Measurements from ENCODE around the gene ZIC3. TPM values are rescaled to one million over a fixed set of nuclear protein-coding genes. Genes with fewer than 3 reads are reported as not detected.
A peak's percentile ranks its signal among the peaks of the same experiment; 100 is the strongest.
"Not testable (repeated sequence)": the region's sequence is repeated elsewhere in the genome, so short reads cannot be mapped to it uniquely, and the experiment has no call there.

Gene ZIC3
- total and polyA plus RNA-seq, 2 experiments from 2014 or later = 1.7 to 4.3 TPM

GRCh38 chrX:137549073-137549472 is 16.9 kb upstream of the ZIC3 start:
- Histone ChIP-seq H3K27me3 (peaks cover 88% of the 10 kb centered on the region), H3K9me3 (ENCODE audit: low read depth) (no peaks in the 10 kb centered on the region), H3K27ac (no peak overlapping the region), H3K4me1 (ENCODE audit: low read depth) (no peaks in the 10 kb centered on the region), H3K4me3 (no peak overlapping the region), H3K36me3 (no peaks in the 10 kb centered on the region)
- no peak for DNase-seq (ENCODE audit: low read depth in 1 of 2, low spot score in 1 of 2)
- TF ChIP-seq, protein P1, sequence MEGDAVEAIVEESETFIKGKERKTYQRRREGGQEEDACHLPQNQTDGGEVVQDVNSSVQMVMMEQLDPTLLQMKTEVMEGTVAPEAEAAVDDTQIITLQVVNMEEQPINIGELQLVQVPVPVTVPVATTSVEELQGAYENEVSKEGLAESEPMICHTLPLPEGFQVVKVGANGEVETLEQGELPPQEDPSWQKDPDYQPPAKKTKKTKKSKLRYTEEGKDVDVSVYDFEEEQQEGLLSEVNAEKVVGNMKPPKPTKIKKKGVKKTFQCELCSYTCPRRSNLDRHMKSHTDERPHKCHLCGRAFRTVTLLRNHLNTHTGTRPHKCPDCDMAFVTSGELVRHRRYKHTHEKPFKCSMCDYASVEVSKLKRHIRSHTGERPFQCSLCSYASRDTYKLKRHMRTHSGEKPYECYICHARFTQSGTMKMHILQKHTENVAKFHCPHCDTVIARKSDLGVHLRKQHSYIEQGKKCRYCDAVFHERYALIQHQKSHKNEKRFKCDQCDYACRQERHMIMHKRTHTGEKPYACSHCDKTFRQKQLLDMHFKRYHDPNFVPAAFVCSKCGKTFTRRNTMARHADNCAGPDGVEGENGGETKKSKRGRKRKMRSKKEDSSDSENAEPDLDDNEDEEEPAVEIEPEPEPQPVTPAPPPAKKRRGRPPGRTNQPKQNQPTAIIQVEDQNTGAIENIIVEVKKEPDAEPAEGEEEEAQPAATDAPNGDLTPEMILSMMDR (IDR thresholded peaks at IDR 0.05; ENCODE audit: low read depth, low read length) = no peak

DNA sequence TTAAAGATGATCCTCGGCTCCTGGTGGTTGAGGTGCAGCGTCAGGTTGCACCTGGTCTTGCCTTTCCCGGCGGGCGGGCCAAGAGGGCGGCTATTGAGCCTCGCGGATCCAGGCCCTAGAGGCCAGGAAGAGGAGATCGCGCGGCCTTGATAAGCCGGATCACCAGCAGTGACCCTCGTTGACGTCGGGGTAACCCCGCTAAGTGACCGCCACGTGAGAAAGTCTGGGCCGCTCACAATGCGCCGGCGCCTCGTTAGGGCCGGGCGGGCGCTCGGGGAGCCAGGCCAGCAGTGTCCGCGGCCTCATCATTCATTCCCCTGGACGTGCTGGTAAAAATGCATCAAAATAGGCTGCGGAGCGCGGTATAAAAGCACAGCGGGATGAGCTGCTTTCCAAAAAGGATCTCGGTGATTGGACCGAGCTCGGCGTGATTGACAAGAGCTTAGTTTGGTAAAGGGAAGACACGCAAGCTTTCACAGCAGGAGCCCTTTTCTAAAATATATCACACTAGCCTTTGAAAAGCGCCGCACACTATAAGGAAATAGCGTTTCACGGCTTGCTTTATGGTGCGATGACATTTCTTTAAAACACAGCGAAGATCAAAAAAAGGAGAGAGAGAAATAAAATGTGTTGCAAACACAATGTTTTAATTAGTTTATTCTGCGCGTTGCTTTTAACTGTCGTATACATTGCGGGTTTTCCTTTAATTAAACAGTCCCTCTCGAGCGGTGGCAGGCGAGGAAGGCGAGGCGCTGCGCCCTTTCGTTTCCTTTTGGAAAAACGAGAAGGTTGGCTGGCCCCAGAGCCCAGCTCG is 15.9 kb upstream of the ZIC3 start:
- Histone ChIP-seq H3K4me1 (ENCODE audit: low read depth) (no peaks in the 10 kb centered on the region), H3K9me3 (ENCODE audit: low read depth) (no peaks in the 10 kb centered on the region), H3K27ac (no peak overlapping the region), H3K4me3 (peak overlapping the region; percentile 18), H3K36me3 (no peaks in the 10 kb centered on the region), H3K27me3 (peaks cover 82% of the 10 kb centered on the region)
- TF ChIP-seq, protein P1 (IDR thresholded peaks at IDR 0.05; ENCODE audit: low read depth, low read length) = no peak
- no peak for DNase-seq (ENCODE audit: low read depth in 1 of 2, low spot score in 1 of 2)

DNA sequence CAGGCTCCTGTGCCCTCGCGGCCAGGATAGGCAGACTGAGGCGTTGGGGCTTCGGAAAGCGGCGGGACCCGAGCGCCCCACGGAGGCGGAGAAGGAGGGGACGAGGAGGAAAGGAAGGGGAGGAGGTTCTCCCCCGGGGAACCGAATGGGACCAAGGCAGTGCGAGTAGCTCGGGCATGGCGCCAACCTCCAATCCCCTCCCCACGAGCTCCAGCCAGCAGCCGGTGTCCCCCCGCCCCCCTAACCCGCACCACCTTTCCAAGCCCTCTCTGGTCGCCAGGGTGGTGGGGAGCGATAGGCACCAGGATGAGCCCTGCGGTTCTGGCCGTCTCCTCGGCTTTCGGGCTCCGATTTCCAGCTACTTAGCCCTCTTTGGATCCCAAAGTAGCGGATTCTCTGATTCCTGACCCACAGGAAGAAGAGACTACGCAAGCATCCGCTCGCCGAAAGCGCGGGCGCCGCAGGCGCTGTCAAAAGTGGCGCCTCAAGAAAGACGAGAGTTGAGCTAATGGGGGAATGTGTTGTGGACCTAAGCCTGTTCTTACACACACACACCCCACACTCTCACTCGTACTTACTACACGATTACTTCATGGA is 15.2 kb upstream of the ZIC3 start:
- Histone ChIP-seq H3K4me1 (ENCODE audit: low read depth) (no peaks in the 10 kb centered on the region), H3K9me3 (ENCODE audit: low read depth) (no peaks in the 10 kb centered on the region), H3K4me3 (peak overlapping the region; percentile 18), H3K27ac (no peak overlapping the region), H3K27me3 (peaks cover 77% of the 10 kb centered on the region), H3K36me3 (no peaks in the 10 kb centered on the region)
- DNase-seq (ENCODE audit: low read depth in 1 of 2, low spot score in 1 of 2) = no peak
- TF ChIP-seq, protein P1 (IDR thresholded peaks at IDR 0.05; ENCODE audit: low read depth, low read length) = no peak

DNA sequence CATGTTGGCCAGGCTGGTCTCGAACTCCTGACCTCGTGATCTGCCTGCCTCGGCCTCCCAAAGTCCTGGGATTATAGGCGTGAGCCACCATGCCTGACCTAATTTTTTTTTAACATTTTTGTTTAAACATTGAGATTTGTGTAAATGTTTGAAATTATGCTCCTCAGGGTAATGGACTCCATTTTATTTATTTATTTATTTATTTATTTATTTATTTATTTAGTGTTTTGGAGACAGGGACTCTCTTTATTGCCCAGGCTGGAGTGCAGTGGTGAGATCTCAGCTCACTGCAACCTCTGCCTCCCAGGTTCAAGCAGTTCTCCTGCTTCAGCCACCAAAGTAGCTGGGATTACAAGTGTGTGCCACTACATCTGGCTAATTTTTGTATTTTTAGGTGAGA is 13.8 kb upstream of the ZIC3 start:
- not testable (repeated sequence) for H3K27ac ChIP-seq; H3K36me3 ChIP-seq; H3K4me1 ChIP-seq (ENCODE audit: low read depth); H3K9me3 ChIP-seq (ENCODE audit: low read depth); DNase-seq (ENCODE audit: low read depth in 1 of 2, low spot score in 1 of 2); H3K4me3 ChIP-seq
- H3K27me3 ChIP-seq = peaks cover 67% of the 10 kb centered on the region

DNA sequence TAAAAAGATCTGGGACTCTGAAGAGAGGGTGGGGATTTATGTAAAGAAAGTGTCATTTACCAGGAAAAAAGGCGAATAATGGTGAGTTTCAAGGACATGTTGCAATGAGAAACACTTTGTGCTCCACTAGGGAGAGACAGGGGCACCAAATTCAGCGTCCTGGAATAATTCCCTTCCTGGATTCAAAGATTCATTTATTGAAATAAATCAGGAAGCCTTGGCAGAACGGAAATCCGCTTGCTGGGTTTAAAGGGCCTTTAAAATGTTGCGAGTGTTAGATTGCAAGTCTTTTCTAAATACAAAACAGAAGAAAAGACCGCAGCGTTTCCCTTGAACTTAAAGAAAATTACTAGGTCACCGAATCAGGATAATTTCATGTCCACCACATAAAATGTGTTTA is 3.8 kb upstream of the ZIC3 start:
- Histone ChIP-seq H3K4me1 (ENCODE audit: low read depth) (peaks cover 8% of the 10 kb centered on the region), H3K27ac (no peak overlapping the region), H3K4me3 (no peak overlapping the region), H3K36me3 (no peaks in the 10 kb centered on the region), H3K27me3 (peaks cover 56% of the 10 kb centered on the region), H3K9me3 (ENCODE audit: low read depth) (no peaks in the 10 kb centered on the region)
- no peak for DNase-seq (ENCODE audit: low read depth in 1 of 2, low spot score in 1 of 2)
- TF ChIP-seq, protein P1 (IDR thresholded peaks at IDR 0.05; ENCODE audit: low read depth, low read length) = no peak

Data from cardiac muscle cell (in vitro differentiated cells and primary cell).